ENCODE data around the gene DHRS3. TPM values are rescaled to one million over a fixed set of nuclear protein-coding genes. Genes with fewer than 3 reads are reported as not detected.
A peak's percentile ranks its signal among the peaks of the same experiment; 100 is the strongest.
"Not testable (repeated sequence)": the region's sequence is repeated elsewhere in the genome, so short reads cannot be mapped to it uniquely, and the experiment has no call there.

Gene DHRS3
- total RNA-seq, 1 donor from 2014 or later, result 63.7 TPM

GRCh38 chr1:12567288-12567819 is 50.7 kb downstream of the DHRS3 start:
- Histone ChIP-seq H3K4me3 (ENCODE audit: low read depth, low read length) (no peak overlapping the region), H3K27me3 (ENCODE audit: control insufficient read depth, insufficient read depth, low read length) (no peaks in the 10 kb centered on the region), H3K36me3 (ENCODE audit: control insufficient read depth, insufficient read depth, low read length) (peaks cover 13% of the 10 kb centered on the region)
- TF ChIP-seq CTCF (IDR thresholded peaks at IDR 0.05; ENCODE audit: insufficient read depth, low read length, severe bottlenecking), result no peak
- FAIRE-seq, result peak; percentile 75
- DNase-seq (ENCODE audit: low read depth), result no peak

- FAIRE-seq, result no peak
- Histone ChIP-seq H3K27me3 (ENCODE audit: control insufficient read depth, insufficient read depth, low read length) (no peaks in the 10 kb centered on the region), H3K4me3 (ENCODE audit: low read depth, low read length) (no peak overlapping the region), H3K36me3 (ENCODE audit: control insufficient read depth, insufficient read depth, low read length) (peaks cover 13% of the 10 kb centered on the region)
- TF ChIP-seq CTCF (IDR thresholded peaks at IDR 0.05; ENCODE audit: insufficient read depth, low read length, severe bottlenecking), result no peak
- no peak for DNase-seq (ENCODE audit: low read depth)
Measured at GRCh38 chr1:12566484-12567287, 51.3 kb downstream of the DHRS3 start.

GRCh38 chr1:12565966-12566352 is 52.1 kb downstream of the DHRS3 start:
- Histone ChIP-seq H3K4me3 (ENCODE audit: low read depth, low read length) (no peak overlapping the region), H3K36me3 (ENCODE audit: control insufficient read depth, insufficient read depth, low read length) (peaks cover 11% of the 10 kb centered on the region), H3K27me3 (ENCODE audit: control insufficient read depth, insufficient read depth, low read length) (no peaks in the 10 kb centered on the region)
- no peak for TF ChIP-seq CTCF (IDR thresholded peaks at IDR 0.05; ENCODE audit: insufficient read depth, low read length, severe bottlenecking)
- DNase-seq (ENCODE audit: low read depth), result no peak
- peak; percentile 47 for FAIRE-seq

GRCh38 chr1:12565094-12565965 is 52.7 kb downstream of the DHRS3 start:
- FAIRE-seq (no peak), DNase-seq (ENCODE audit: low read depth) (no peak)
- no peak for TF ChIP-seq CTCF (IDR thresholded peaks at IDR 0.05; ENCODE audit: insufficient read depth, low read length, severe bottlenecking)
- Histone ChIP-seq H3K27me3 (ENCODE audit: control insufficient read depth, insufficient read depth, low read length) (no peaks in the 10 kb centered on the region), H3K36me3 (ENCODE audit: control insufficient read depth, insufficient read depth, low read length) (peaks cover 8% of the 10 kb centered on the region), H3K4me3 (ENCODE audit: low read depth, low read length) (no peak overlapping the region)

GRCh38 chr1:12564251-12564650 is 53.8 kb downstream of the DHRS3 start:
- H3K36me3 ChIP-seq (ENCODE audit: control insufficient read depth, insufficient read depth, low read length); H3K4me3 ChIP-seq (ENCODE audit: low read depth, low read length); H3K27me3 ChIP-seq (ENCODE audit: control insufficient read depth, insufficient read depth, low read length); DNase-seq (ENCODE audit: low read depth); FAIRE-seq: not testable (repeated sequence)

GRCh38 chr1:12562955-12563576 is 54.9 kb downstream of the DHRS3 start:
- H3K27me3 ChIP-seq (ENCODE audit: control insufficient read depth, insufficient read depth, low read length), result peaks cover 2% of the 10 kb centered on the region
- H3K4me3 ChIP-seq (ENCODE audit: low read depth, low read length), result no peak overlapping the region
- no peak for DNase-seq (ENCODE audit: low read depth)
- TF ChIP-seq CTCF (IDR thresholded peaks at IDR 0.05; ENCODE audit: insufficient read depth, low read length, severe bottlenecking), result no peak
- H3K36me3 ChIP-seq (ENCODE audit: control insufficient read depth, insufficient read depth, low read length), result peaks cover 2% of the 10 kb centered on the region
- FAIRE-seq, result no peak

All from bronchial epithelial cell (primary cell).